OCI-LY3 (cell line): ENCODE measurements around the gene XRCC4.

Source experiments
- H2AFZ ChIP-seq: fragments of 200-600, 300-600 bp; shearing (Covaris generic); 2 replicates; pipeline ENCODE4 v1.6.0; 2014; ENCODE audit warnings: antibody characterized with exemption, low read depth, low read length
- H3K27ac ChIP-seq: fragments of 200-600, 300-600 bp; sonication (generic); 2 replicates; pipeline ENCODE4 v1.5.1; 2014; ENCODE audit warnings: mild to moderate bottlenecking, low read length, moderate library complexity, mixed read lengths
- H3K27me3 ChIP-seq: fragments of 200-600, 300-600 bp; sonication (generic); 2 replicates; pipeline ENCODE4 v1.6.1; 2014; ENCODE audit warnings: low read depth, low read length, mixed read lengths
- H3K36me3 ChIP-seq: fragments of 200-600, 300-600 bp; sonication (generic); replicated peaks from 2 replicates; pipeline ENCODE3; 2014; ENCODE audit warnings: low read depth, low read length, mixed read lengths
- H3K4me1 ChIP-seq: fragments of 300-600, 200-600 bp; sonication (generic); 2 replicates; pipeline ENCODE4 v1.6.1; 2014; ENCODE audit warnings: low read length, mixed read lengths
- H3K4me2 ChIP-seq: fragments of 200-600, 300-600 bp; sonication (generic); 2 replicates; pipeline ENCODE4 v1.6.1; 2014; ENCODE audit warnings: low read length, mixed read lengths
- H3K4me3 ChIP-seq: fragments of 300-600, 200-600 bp; sonication (generic); 2 replicates; pipeline ENCODE4 v1.5.1; 2014; ENCODE audit warnings: antibody characterized with exemption, mild to moderate bottlenecking, low read length, moderate library complexity
- H3K79me2 ChIP-seq: fragments of 300-600, 200-600 bp; shearing (Covaris generic); 2 replicates; pipeline ENCODE4 v1.6.1; 2014; ENCODE audit warnings: mild to moderate bottlenecking, low read length, mixed read lengths
- H3K9ac ChIP-seq: fragments of 300-600, 200-600 bp; shearing (Covaris generic); 2 replicates; pipeline ENCODE4 v1.6.0; 2014; ENCODE audit warnings: mild to moderate bottlenecking, low read length, moderate library complexity
- H3K9me3 ChIP-seq: fragments of 200-600, 300-600 bp; shearing (Covaris generic); 2 replicates; pipeline ENCODE4 v1.6.1; 2014; ENCODE audit warnings: low read length, mixed read lengths; ENCODE audit not compliant: insufficient read depth
- H4K20me1 ChIP-seq: fragments of 200-600, 300-600 bp; sonication (generic); 2 replicates; pipeline ENCODE4 v1.6.1; 2016; ENCODE audit warnings: low read length, mixed read lengths; ENCODE audit not compliant: insufficient read depth
- EZH2phosphoT487 ChIP-seq: fragments of 200-600 bp; shearing (Covaris generic); IDR thresholded peaks from 2 replicates; pipeline ENCODE4 v1.6.1; 2018; ENCODE audit warnings: antibody characterized with exemption, mixed run types, low read depth
- TF ChIP-seq, protein P1 (sequence below): fragments of 200-600, 300-600 bp; sonication (generic); IDR thresholded peaks from 2 replicates; pipeline ENCODE4 v1.5.1; 2014; ENCODE audit warnings: antibody characterized with exemption, low read length, low read depth

The XRCC4 gene

DNA sequence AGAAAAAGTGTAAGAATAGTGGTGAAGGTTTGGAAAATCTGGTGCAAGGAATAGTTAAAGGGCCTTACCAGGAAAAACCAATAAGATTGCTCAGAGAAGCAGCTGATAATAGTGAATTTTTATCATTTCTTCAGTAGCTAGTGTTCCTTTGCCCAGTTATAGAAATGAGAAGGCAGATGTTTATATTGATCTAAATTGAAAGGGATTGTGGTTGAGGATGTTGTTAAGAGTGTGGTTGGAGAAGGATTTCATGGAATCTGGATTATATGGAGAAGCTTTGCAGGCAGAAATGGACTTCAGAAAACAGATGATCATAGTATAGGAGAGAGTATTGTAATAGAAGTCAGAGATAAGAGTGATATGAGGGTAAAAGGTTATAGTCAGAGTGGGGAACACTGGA, 102.6 kb downstream of the XRCC4 start:
- Histone ChIP-seq H3K9ac (no peak overlapping the region), H3K27me3 (no peaks in the 10 kb centered on the region), H3K36me3 (no peaks in the 10 kb centered on the region), H4K20me1 (no peaks in the 10 kb centered on the region), H3K4me2 (no peak overlapping the region), H3K4me3 (no peak overlapping the region), H2AFZ (no peak overlapping the region), H3K79me2 (no peaks in the 10 kb centered on the region), H3K9me3 (no peaks in the 10 kb centered on the region), H3K4me1 (peaks cover 7% of the 10 kb centered on the region), H3K27ac (no peak overlapping the region)
- no peak for TF ChIP-seq EZH2phosphoT487
- TF ChIP-seq, protein P1, sequence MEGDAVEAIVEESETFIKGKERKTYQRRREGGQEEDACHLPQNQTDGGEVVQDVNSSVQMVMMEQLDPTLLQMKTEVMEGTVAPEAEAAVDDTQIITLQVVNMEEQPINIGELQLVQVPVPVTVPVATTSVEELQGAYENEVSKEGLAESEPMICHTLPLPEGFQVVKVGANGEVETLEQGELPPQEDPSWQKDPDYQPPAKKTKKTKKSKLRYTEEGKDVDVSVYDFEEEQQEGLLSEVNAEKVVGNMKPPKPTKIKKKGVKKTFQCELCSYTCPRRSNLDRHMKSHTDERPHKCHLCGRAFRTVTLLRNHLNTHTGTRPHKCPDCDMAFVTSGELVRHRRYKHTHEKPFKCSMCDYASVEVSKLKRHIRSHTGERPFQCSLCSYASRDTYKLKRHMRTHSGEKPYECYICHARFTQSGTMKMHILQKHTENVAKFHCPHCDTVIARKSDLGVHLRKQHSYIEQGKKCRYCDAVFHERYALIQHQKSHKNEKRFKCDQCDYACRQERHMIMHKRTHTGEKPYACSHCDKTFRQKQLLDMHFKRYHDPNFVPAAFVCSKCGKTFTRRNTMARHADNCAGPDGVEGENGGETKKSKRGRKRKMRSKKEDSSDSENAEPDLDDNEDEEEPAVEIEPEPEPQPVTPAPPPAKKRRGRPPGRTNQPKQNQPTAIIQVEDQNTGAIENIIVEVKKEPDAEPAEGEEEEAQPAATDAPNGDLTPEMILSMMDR, result no peak

DNA sequence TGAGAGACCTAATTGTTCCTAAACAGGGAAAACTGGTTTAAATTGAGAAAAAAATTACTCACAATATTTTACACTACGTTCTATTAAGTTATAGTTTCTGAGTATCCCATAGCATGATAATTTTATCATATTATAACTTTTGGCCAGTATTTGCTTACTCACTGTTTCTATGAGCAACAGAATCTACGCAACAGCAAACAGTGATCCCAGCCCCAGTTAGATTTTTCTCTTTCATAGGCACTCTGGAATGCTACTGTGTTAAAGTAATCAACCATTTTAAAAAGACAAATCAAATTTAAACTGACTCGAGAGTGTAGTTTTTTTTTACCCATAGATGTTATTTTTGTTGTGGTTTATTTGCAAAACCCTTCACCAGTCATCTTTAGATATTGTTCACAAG, 107.2 kb downstream of the XRCC4 start:
- Histone ChIP-seq H3K79me2 (no peaks in the 10 kb centered on the region), H3K27ac (no peak overlapping the region), H3K9me3 (no peaks in the 10 kb centered on the region), H3K9ac (no peak overlapping the region), H3K4me2 (no peak overlapping the region), H3K4me1 (peaks cover 7% of the 10 kb centered on the region), H4K20me1 (no peaks in the 10 kb centered on the region), H3K4me3 (no peak overlapping the region), H2AFZ (no peak overlapping the region), H3K27me3 (no peaks in the 10 kb centered on the region), H3K36me3 (no peaks in the 10 kb centered on the region)
- TF ChIP-seq EZH2phosphoT487, result no peak
- TF ChIP-seq, protein P1, result no peak

DNA sequence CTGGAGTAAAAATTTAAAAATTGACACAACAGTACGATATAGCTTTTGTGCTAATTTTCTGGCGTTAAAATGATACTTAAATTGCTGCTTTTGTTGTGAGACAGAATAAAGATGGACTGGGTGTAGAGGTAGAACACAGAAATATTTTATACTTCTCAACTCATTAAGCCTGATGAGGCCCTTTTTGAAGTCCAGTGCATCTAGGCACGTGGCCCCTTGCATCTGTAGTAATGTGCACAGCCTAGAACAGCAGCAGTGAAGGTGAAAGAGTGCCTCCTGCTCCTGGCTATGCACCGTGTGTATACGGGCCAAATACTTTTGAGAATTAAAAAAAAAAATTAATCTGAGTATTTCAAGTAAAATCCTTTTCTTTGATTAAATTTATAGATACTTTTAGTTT, 115.6 kb downstream of the XRCC4 start:
- TF ChIP-seq, protein P1, result no peak
- TF ChIP-seq EZH2phosphoT487, result no peak
- Histone ChIP-seq H3K4me1 (no peaks in the 10 kb centered on the region), H4K20me1 (no peaks in the 10 kb centered on the region), H3K79me2 (no peaks in the 10 kb centered on the region), H3K36me3 (no peaks in the 10 kb centered on the region), H2AFZ (no peak overlapping the region), H3K27ac (no peak overlapping the region), H3K4me2 (no peak overlapping the region), H3K9me3 (no peaks in the 10 kb centered on the region), H3K27me3 (no peaks in the 10 kb centered on the region), H3K4me3 (no peak overlapping the region), H3K9ac (no peak overlapping the region)

DNA sequence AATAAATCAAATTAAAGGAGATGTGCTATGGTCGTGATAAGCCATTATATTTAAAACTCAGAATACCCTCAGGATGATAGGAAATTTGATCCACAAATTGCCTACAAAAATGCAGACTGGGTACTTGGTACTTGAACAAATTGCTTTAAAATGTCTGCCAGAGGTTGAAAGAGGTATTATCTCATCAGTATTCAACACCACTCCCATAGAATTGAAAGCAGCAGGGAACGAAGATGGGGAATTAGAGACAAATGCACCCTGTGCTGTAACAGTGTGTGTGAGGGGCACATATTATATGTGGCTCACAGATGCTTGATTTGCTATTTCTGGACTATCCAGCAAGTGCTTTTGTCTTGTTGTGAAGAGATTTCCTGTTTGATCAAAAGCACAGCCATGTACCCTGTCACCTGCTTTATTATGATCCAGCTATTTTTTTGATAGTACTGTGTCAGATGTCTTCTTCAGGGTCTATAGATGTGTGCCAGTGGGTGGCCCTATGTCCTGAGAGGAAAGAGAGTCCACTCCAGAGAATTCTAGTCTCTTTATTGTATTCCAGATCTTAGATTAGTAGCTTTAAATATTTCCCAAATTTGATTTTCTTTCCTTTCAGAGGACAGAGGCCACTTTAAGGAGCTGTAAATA, 120.1 kb downstream of the XRCC4 start:
- no peak overlapping the region for H3K4me2 ChIP-seq
- TF ChIP-seq EZH2phosphoT487, result no peak
- TF ChIP-seq, protein P1, result no peak
- H3K27ac ChIP-seq, result no peak overlapping the region
- no peaks in the 10 kb centered on the region for H3K27me3 ChIP-seq
- no peaks in the 10 kb centered on the region for H3K9me3 ChIP-seq
- H3K9ac ChIP-seq, result no peak overlapping the region
- no peaks in the 10 kb centered on the region for H4K20me1 ChIP-seq
- no peak overlapping the region for H2AFZ ChIP-seq
- H3K79me2 ChIP-seq, result no peaks in the 10 kb centered on the region
- H3K4me1 ChIP-seq, result no peaks in the 10 kb centered on the region
- H3K4me3 ChIP-seq, result no peak overlapping the region
- no peaks in the 10 kb centered on the region for H3K36me3 ChIP-seq
